HepG2 (cell line): ENCODE measurements around the gene SLC25A17. TPM values are rescaled to one million over a fixed set of nuclear protein-coding genes. Genes with fewer than 3 reads are reported as not detected.

ENCODE experiments used
- ATAC-seq: fragments of 200-7000 bp; cut with Tn5 transposase; 3 replicates; pipeline ENCODE4 v1.9.1; 2020; ENCODE audit warnings: mild to moderate bottlenecking, moderate library complexity
- BruUV-seq: library from RNA; stranded (reverse); fragments of 400-500 nt; replicated peaks from 2 replicates; lab custom pipeline; 2021; lab: Mats Ljungman, UMichigan
- CTCF ChIA-PET: fragments of 300-600 bp; formaldehyde crosslinking; extraction: SDS; loops from one replicate; lab custom pipeline; 2021; ENCODE audit warnings: low total read pairs, inconsistent platforms, low intra/inter-chr PET ratio; lab: Yijun Ruan, JAX
- POLR2A ChIA-PET: fragments of 350-600 bp; sonication (Branson Sonifier 250); formaldehyde crosslinking; loops from one replicate; lab custom pipeline; 2020; ENCODE audit warnings: antibody characterized with exemption, inconsistent platforms; lab: Yijun Ruan, JAX
- DNase-seq: peaks from one replicate; pipeline ENCODE4 v3.0.0-alpha.2; 2015; ENCODE audit warnings: low spot score
- FAIRE-seq: peaks from 3 replicates; lab custom pipeline; 2011; peaks lifted over from hg19 to GRCh38; lab: Jason Lieb, UNC
- H2AFZ ChIP-seq: one replicate; pipeline ENCODE4 v1.6.1; 2011; ENCODE audit warnings: low read length, inconsistent platforms
- H3K27ac ChIP-seq: fragments of 300-600 bp; 3 replicates; pipeline ENCODE4 v1.8.0; 2011; ENCODE audit warnings: mixed run types, mild to moderate bottlenecking, mixed read lengths, low read length, inconsistent platforms; ENCODE audit not compliant: insufficient read depth; ENCODE audit errors: extremely low read length
- H3K27me3 ChIP-seq, 2 experiments: fragments of 200-600 bp in 1 of 2; 2 replicates in 1 of 2; 3 replicates in 1 of 2; pipeline versions ENCODE4 v1.6.0 to v1.8.0; 2011; ENCODE audit warnings: low read length in 2 of 2, mild to moderate bottlenecking in 2 of 2, moderate library complexity in 2 of 2, inconsistent platforms in 1 of 2; ENCODE audit not compliant: insufficient read depth in 2 of 2, control insufficient read depth in 1 of 2
- H3K36me3 ChIP-seq, 2 experiments: fragments of 200-600 bp in 1 of 2; replicated peaks in 1 of 2; 2 replicates in 1 of 2; 3 replicates in 1 of 2; pipeline versions ENCODE4 v1.5.1 to v1.8.0; 2011; ENCODE audit warnings: low read length in 2 of 2, inconsistent platforms in 1 of 2; ENCODE audit not compliant: insufficient read depth in 2 of 2, control insufficient read depth in 1 of 2
- H3K4me1 ChIP-seq: 2 replicates; pipeline ENCODE4 v1.5.1; 2012; ENCODE audit warnings: low read length, inconsistent platforms; ENCODE audit not compliant: insufficient read depth
- H3K4me2 ChIP-seq: 2 replicates; pipeline ENCODE4 v1.6.0; 2011; ENCODE audit warnings: low read depth, low read length, inconsistent platforms
- H3K4me3 ChIP-seq, 3 experiments: fragments of 200-600 bp in 1 of 3; sonication (generic), shearing (Covaris generic) in 1 of 3; replicated peaks in 1 of 3; 2 replicates each; pipeline ENCODE4 v1.5.1; 2011 to 2016; ENCODE audit warnings: low read length in 3 of 3, inconsistent platforms in 2 of 3, low read depth in 2 of 3, mild to moderate bottlenecking in 2 of 3, control low read depth in 1 of 3, mixed read lengths in 1 of 3; ENCODE audit not compliant: insufficient read depth in 1 of 3
- H3K79me2 ChIP-seq: one replicate; pipeline ENCODE4 v1.6.1; 2011; ENCODE audit warnings: low read length, inconsistent platforms; ENCODE audit not compliant: insufficient read depth
- H3K9ac ChIP-seq: 2 replicates; pipeline ENCODE4 v1.6.0; 2011; ENCODE audit warnings: mild to moderate bottlenecking, low read depth, low read length, inconsistent platforms; ENCODE audit not compliant: insufficient read depth
- H3K9me3 ChIP-seq: 2 replicates; pipeline ENCODE4 v1.5.1; 2012; ENCODE audit warnings: mild to moderate bottlenecking, low read length
- H4K20me1 ChIP-seq: 2 replicates; pipeline ENCODE4 v1.6.0; 2011; ENCODE audit warnings: inconsistent platforms, mild to moderate bottlenecking, low read length, moderate library complexity; ENCODE audit not compliant: insufficient read depth
- BRF2 ChIP-seq: sonication (generic); formaldehyde crosslinking; IDR thresholded peaks from 2 replicates; pipeline ENCODE4 v1.8.1; 2022; ENCODE audit warnings: mild to moderate bottlenecking, missing genetic modification reagents
- HHEX ChIP-seq: IDR thresholded peaks from 2 replicates; pipeline ENCODE4 v1.6.1; 2016; ENCODE audit warnings: control low read depth
- HOXA5 ChIP-seq: sonication (generic); formaldehyde crosslinking; IDR thresholded peaks from 2 replicates; pipeline ENCODE4 v1.4.0; 2020; ENCODE audit warnings: missing genetic modification reagents
- MTF2 ChIP-seq: sonication (generic); formaldehyde crosslinking; IDR thresholded peaks from 2 replicates; pipeline ENCODE4 v1.5.0; 2020; ENCODE audit warnings: missing genetic modification reagents, borderline replicate concordance
- PHF5A ChIP-seq: IDR thresholded peaks from one replicate; pipeline ENCODE4 v1.6.1; 2018; ENCODE audit warnings: low read depth, missing genetic modification reagents; ENCODE audit not compliant: unreplicated experiment
- RBFOX2 ChIP-seq: fragments of 200-400 bp; formaldehyde crosslinking; IDR thresholded peaks from 2 replicates; pipeline ENCODE4 v1.6.1; 2017; ENCODE audit warnings: low read depth, mild to moderate bottlenecking, low read length
- TBX3 ChIP-seq: fragments of 450-650 bp; IDR thresholded peaks from 2 replicates; pipeline ENCODE4 v1.6.1; 2017; ENCODE audit warnings: antibody characterized with exemption, mild to moderate bottlenecking, inconsistent platforms, borderline replicate concordance
- ZNF446 ChIP-seq: sonication (generic); formaldehyde crosslinking; IDR thresholded peaks from 2 replicates; pipeline ENCODE4 v1.5.0; 2020; ENCODE audit warnings: mild to moderate bottlenecking, missing genetic modification reagents
- ZNF451 ChIP-seq: sonication (generic); formaldehyde crosslinking; IDR thresholded peaks from 2 replicates; pipeline ENCODE4 v1.5.0; 2020; ENCODE audit warnings: mild to moderate bottlenecking, missing genetic modification reagents
- ZNF629 ChIP-seq: sonication (generic); formaldehyde crosslinking; conservative IDR thresholded peaks from 2 replicates; pipeline ENCODE4 v1.5.0; 2020; ENCODE audit warnings: missing genetic modification reagents
- ZNF773 ChIP-seq: sonication (generic); formaldehyde crosslinking; IDR thresholded peaks from 2 replicates; pipeline ENCODE4 v1.4.0; 2020; ENCODE audit warnings: missing genetic modification reagents, borderline replicate concordance
- WGBS: methylation state at CpG from one replicate; pipeline ENCODE4 v1.1.6; 2017; ENCODE audit warnings: low lambda C conversion rate; 5-methylcytosine and 5-hydroxymethylcytosine counted together
- in situ Hi-C: cut with HindIII; loops from 2 replicates; pipeline ENCODE4 v1.10.0; 2017; ENCODE audit warnings: low pct_unique_long_range_greater_than_20kb; ENCODE audit not compliant: extremely low pct_ligation_motif_present
- intact Hi-C: fragments of 100-400 bp; cut with micrococcal nuclease; formaldehyde crosslinking; loops from one replicate; pipeline ENCODE4 v1.10.0; 2022; ENCODE audit not compliant: unreplicated experiment
- polyA plus RNA-seq, 8 experiments: library from polyadenylated mRNA; depleted of rRNA in 3 of 8; stranded (reverse) in 7 of 8; unstranded in 1 of 8; fragments of >200 nt; fragmentation: Illumina TruSeq in 4 of 8; extraction: Trizol in 4 of 8; gene quantifications; 2 replicates each; pipeline versions ENCODE4 v1.2.1 to v1.2.3, GENCODE V29; 2011 to 2016; ENCODE audit warnings: low read depth in 4 of 8, missing spikeins in 1 of 8, mixed read lengths in 1 of 8; ENCODE audit not compliant: insufficient read depth in 1 of 8
- total RNA-seq, 5 experiments: library from RNA; depleted of rRNA; stranded (reverse); fragments of >200 nt; fragmentation: Illumina TruSeq; extraction: Trizol; gene quantifications; 2 replicates each; pipeline ENCODE4 v1.2.3, GENCODE V29; 2016; ENCODE audit warnings: low read depth in 1 of 5
- TF ChIP-seq, protein P1 (sequence below): sonication (generic); formaldehyde crosslinking; IDR thresholded peaks from 2 replicates; pipeline ENCODE4 v1.9.0; 2022; ENCODE audit warnings: low read depth, missing genetic modification reagents
- TF ChIP-seq, protein P2 (sequence below): sonication (generic); formaldehyde crosslinking; IDR thresholded peaks from 2 replicates; pipeline ENCODE4 v1.5.1; 2020; ENCODE audit warnings: missing genetic modification reagents, mild to moderate bottlenecking, borderline replicate concordance
- TF ChIP-seq, protein P3 (sequence below): sonication (generic); formaldehyde crosslinking; IDR thresholded peaks from 2 replicates; pipeline ENCODE4 v1.4.0; 2020; ENCODE audit warnings: mild to moderate bottlenecking, missing genetic modification reagents

The SLC25A17 gene
- total and polyA plus RNA-seq, 2 of the 13 experiments (the other 11 are each of a cell fraction or from before 2014, with no cell fraction given) = 15.7 to 27.9 TPM

GRCh38 chr22:40727070-40727963 lies 91.8 kb downstream of the SLC25A17 start:
- ATAC-seq (no peak), DNase-seq (no peak), FAIRE-seq (no peak)
- no peak overlapping the region for H3K4me3 ChIP-seq
- TF ChIP-seq, protein P1, sequence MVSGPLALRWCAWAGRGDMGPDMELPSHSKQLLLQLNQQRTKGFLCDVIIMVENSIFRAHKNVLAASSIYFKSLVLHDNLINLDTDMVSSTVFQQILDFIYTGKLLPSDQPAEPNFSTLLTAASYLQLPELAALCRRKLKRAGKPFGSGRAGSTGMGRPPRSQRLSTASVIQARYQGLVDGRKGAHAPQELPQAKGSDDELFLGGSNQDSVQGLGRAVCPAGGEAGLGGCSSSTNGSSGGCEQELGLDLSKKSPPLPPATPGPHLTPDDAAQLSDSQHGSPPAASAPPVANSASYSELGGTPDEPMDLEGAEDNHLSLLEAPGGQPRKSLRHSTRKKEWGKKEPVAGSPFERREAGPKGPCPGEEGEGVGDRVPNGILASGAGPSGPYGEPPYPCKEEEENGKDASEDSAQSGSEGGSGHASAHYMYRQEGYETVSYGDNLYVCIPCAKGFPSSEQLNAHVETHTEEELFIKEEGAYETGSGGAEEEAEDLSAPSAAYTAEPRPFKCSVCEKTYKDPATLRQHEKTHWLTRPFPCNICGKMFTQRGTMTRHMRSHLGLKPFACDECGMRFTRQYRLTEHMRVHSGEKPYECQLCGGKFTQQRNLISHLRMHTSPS = no peak
- TF ChIP-seq, protein P2, sequence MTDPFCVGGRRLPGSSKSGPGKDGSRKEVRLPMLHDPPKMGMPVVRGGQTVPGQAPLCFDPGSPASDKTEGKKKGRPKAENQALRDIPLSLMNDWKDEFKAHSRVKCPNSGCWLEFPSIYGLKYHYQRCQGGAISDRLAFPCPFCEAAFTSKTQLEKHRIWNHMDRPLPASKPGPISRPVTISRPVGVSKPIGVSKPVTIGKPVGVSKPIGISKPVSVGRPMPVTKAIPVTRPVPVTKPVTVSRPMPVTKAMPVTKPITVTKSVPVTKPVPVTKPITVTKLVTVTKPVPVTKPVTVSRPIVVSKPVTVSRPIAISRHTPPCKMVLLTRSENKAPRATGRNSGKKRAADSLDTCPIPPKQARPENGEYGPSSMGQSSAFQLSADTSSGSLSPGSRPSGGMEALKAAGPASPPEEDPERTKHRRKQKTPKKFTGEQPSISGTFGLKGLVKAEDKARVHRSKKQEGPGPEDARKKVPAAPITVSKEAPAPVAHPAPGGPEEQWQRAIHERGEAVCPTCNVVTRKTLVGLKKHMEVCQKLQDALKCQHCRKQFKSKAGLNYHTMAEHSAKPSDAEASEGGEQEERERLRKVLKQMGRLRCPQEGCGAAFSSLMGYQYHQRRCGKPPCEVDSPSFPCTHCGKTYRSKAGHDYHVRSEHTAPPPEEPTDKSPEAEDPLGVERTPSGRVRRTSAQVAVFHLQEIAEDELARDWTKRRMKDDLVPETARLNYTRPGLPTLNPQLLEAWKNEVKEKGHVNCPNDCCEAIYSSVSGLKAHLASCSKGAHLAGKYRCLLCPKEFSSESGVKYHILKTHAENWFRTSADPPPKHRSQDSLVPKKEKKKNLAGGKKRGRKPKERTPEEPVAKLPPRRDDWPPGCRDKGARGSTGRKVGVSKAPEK (CRISPR knock-in tag) = no peak
- TF ChIP-seq ZNF446 (CRISPR knock-in tag) = no peak
- TF ChIP-seq MTF2 (CRISPR knock-in tag) = no peak
- no peak for TF ChIP-seq PHF5A (CRISPR knock-in tag)
- TF ChIP-seq HHEX = no peak
- TF ChIP-seq BRF2 = no peak
- TF ChIP-seq HOXA5 (CRISPR knock-in tag) = no peak
- no peak for TF ChIP-seq ZNF629 (CRISPR knock-in tag)
- no peak for TF ChIP-seq ZNF773
- TF ChIP-seq TBX3 = no peak
- TF ChIP-seq RBFOX2 = no peak
- TF ChIP-seq, protein P3, sequence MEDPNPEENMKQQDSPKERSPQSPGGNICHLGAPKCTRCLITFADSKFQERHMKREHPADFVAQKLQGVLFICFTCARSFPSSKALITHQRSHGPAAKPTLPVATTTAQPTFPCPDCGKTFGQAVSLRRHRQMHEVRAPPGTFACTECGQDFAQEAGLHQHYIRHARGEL (CRISPR knock-in tag) = no peak
- TF ChIP-seq ZNF451 (CRISPR knock-in tag) = no peak
- intact Hi-C loops (no loop called here), in situ Hi-C loops (no loop called here)
- ChIA-PET CTCF (no interaction called here), POLR2A (no interaction called here)
- H3K27me3 ChIP-seq = no peaks in the 10 kb centered on the region; a peak in 1 of 5 replicates
- H4K20me1 ChIP-seq = no peaks in the 10 kb centered on the region
- no peak overlapping the region for H3K9ac ChIP-seq
- peaks cover 12% of the 10 kb centered on the region for H3K4me1 ChIP-seq
- WGBS = 76% methylated on average over 11 of the region's 11 CpGs
- no peak overlapping the region for H3K4me2 ChIP-seq
- no peak overlapping the region for H3K27ac ChIP-seq
- no peaks in the 10 kb centered on the region for H3K79me2 ChIP-seq
- no peak overlapping the region for H2AFZ ChIP-seq
- no peaks in the 10 kb centered on the region for H3K36me3 ChIP-seq
- H3K9me3 ChIP-seq = no peaks in the 10 kb centered on the region
- BruUV-seq = no TSS peak
